GM10248 (cell line): ENCODE measurements around the gene MGAT1.
A peak's percentile ranks its signal among the peaks of the same experiment; 100 is the strongest.

Experiments used
- CTCF ChIA-PET: fragments of 300-600 bp; sonication (Branson Sonifier 250); formaldehyde crosslinking; extraction: SDS; loops from one replicate; lab custom pipeline; 2021; ENCODE audit warnings: antibody characterized with exemption; lab: Yijun Ruan, JAX
- POLR2A ChIA-PET: fragments of 350-650 bp; sonication (Branson Sonifier 250); formaldehyde crosslinking; extraction: SDS; loops from one replicate; lab custom pipeline; 2020; ENCODE audit warnings: antibody characterized with exemption; lab: Yijun Ruan, JAX
- DNase-seq: peaks from one replicate; pipeline ENCODE4 v3.0.0; 2012; ENCODE audit errors: extremely low spot score
- TF ChIP-seq, protein P1 (sequence below): IDR thresholded peaks from 2 replicates; pipeline ENCODE4 v1.5.1; 2012; ENCODE audit warnings: mild to moderate bottlenecking, low read depth; ENCODE audit errors: extremely low read depth, missing control alignments, control extremely low read depth

Gene MGAT1

DNA sequence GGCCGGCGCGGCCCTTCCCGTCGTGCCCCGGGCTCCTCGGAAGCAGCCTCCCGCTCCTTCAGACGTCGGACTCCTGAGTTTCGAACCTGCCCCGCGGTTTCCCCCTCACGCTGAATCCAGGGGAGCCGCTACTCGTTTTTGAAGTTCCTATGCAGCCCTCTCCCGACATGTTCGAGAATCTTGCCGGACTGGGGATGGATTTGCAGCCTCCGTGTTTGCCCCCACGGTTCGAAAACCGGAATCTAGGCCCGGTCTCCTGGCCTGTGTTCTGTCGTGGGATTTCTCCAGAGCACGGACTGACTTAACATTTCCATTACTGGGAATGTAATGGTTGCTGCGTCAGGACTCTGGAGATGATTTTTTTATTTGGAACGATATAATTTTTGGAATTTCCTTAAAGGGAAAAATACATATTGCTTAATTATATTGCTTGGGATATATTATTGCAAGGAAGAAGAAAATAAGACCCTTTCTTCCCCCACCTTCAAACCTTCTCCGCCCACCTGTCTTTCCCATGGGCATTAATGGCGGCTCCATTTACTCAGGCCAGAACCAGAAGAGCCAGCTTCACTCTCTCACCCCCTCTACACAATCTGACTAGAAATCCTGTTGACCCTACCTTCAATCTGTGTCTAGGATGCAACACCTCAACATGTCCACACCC lies 8.5 kb upstream of the MGAT1 start:
- ChIA-PET POLR2A (interaction anchor here (1.0 kb wide), 2 partner anchors 20 to 21 kb away, joined by 4 to 7 read pairs; no protein-coding TSS in a partner anchor), CTCF (interaction anchor here (1.0 kb wide), 1 partner anchor 10 kb away, joined by 3 read pairs; no protein-coding TSS in a partner anchor)
- no peak for DNase-seq
- TF ChIP-seq, protein P1, sequence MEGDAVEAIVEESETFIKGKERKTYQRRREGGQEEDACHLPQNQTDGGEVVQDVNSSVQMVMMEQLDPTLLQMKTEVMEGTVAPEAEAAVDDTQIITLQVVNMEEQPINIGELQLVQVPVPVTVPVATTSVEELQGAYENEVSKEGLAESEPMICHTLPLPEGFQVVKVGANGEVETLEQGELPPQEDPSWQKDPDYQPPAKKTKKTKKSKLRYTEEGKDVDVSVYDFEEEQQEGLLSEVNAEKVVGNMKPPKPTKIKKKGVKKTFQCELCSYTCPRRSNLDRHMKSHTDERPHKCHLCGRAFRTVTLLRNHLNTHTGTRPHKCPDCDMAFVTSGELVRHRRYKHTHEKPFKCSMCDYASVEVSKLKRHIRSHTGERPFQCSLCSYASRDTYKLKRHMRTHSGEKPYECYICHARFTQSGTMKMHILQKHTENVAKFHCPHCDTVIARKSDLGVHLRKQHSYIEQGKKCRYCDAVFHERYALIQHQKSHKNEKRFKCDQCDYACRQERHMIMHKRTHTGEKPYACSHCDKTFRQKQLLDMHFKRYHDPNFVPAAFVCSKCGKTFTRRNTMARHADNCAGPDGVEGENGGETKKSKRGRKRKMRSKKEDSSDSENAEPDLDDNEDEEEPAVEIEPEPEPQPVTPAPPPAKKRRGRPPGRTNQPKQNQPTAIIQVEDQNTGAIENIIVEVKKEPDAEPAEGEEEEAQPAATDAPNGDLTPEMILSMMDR, result no peak

DNA sequence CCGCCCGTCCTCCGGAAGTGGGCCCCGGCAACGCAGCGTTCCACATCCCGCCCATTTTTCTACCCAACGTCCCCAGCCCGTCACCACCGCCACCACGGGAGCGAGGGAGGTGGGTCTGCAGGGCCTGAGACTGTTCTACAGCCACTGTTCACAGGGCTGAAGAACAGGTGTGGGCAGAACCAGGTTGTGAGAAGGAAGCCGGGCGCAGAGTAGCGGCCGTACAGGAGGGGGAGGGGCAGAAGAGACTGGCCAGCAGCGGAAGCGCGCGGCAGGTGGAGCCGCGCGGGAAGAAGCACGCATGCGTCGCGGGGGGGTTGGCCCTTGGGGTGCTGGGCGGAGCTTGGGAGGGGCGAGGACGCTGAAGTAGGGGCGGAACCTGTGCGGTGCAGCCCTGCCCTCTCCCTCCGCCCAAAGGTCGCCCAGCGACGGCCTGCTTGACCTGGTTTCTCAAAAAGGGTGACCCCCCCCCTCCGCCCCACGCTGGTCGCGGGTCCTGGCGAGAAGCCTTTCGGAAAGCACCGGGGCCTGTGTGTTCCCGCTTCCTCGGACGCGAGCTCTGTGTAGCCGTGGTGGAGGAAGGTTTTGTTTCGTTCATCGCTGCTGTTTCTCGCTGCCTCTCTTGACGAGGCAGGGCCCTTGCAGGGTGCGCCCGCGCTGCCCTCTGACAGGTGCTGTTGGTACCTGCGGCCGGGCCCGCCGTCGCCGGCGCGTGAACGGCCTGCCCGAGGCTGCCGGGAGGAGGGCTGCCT lies 7.8 kb upstream of the MGAT1 start:
- DNase-seq, result peak; percentile 94
- POLR2A ChIA-PET, result interaction anchor here (1.0 kb wide), 2 partner anchors 20 to 22 kb away, joined by 4 to 7 read pairs; no protein-coding TSS in a partner anchor
- TF ChIP-seq, protein P1, result no peak
- CTCF ChIA-PET, result interaction anchor here (1.0 kb wide), 1 partner anchor 11 kb away, joined by 3 read pairs; no protein-coding TSS in a partner anchor

DNA sequence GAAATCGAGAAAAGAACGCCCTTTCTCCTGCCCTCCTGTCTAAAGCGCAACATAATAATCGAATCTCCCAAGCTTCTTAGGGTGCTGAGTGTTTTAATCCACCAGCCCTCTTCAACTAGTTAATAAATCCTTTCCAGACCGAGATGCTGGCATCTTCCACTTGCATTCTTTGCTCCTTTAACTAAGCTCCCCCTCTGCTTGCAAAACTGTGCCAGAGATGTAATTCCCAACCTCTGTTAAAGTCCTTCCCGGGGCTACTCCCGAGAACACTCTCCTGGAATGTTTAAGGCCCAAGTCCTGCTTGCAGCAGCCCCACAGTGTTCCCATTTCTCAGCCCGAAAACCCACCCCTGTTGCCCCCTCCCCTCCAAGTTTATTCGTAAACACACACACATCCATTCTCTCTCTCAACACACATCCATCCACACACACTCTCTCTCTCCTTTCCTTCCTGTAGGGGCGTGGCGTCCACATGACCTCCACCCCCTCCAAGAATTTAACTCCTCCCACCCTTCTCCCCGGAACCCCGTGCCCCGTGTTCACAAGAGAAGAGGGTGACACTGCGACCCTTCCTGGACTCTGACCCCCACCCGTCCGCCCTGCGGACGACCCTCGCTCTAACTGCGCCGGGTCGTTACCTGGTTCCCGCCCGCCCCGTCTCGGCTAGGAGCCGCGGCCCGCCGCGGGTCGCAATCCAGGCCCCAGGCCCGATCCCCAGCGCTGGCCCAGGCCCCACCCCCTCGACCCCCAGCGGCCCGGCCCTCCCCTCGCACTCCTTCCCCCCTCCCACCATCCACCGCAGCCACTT lies 7.0 kb upstream of the MGAT1 start:
- POLR2A ChIA-PET, result interaction anchor here (1.0 kb wide), 2 partner anchors 21 to 23 kb away, joined by 4 to 7 read pairs; no protein-coding TSS in a partner anchor

DNA sequence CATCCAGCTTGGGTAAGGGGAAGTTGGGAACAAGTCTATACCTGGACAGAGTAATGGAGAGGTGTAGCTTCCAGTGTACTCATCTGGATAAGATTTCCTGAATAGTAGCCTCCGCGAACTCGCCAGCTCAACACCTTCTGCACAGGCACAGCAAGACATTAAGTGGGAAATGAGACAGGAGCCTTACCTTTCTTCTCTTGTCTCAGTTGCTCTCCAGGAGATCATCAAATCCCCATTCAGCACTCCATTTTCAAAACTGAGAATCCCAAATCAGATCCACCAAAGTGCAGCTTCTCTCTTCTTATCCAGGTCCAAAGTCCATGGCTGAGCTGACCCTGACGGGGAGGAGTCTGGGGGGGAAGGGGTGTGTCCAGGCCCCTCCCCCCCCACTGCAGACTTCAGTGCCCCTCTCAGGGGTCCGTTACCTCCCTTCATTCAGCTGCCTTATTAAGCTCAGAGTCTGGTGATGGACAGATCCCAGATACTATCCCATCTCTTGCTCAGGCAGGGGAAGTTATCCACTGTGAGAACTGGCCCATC lies 5.9 kb upstream of the MGAT1 start:
- ChIA-PET CTCF (interaction anchor here (0.9 to 3.1 kb wide), 6 partner anchors 9 to 60 kb away, joined by 4 to 9 read pairs (median 6); no protein-coding TSS in a partner anchor), POLR2A (interaction anchor here (0.6 kb wide), 1 partner anchor 246 kb away, joined by 4 read pairs; no protein-coding TSS in a partner anchor)
- DNase-seq, result no peak

More for the DNA sequence above, 7.0 kb upstream of the MGAT1 start:
- TF ChIP-seq, protein P1, result no peak
- DNase-seq, result peak; percentile 91
- CTCF ChIA-PET, result interaction anchor here (1.0 kb wide), 1 partner anchor 12 kb away, joined by 3 read pairs; no protein-coding TSS in a partner anchor

DNA sequence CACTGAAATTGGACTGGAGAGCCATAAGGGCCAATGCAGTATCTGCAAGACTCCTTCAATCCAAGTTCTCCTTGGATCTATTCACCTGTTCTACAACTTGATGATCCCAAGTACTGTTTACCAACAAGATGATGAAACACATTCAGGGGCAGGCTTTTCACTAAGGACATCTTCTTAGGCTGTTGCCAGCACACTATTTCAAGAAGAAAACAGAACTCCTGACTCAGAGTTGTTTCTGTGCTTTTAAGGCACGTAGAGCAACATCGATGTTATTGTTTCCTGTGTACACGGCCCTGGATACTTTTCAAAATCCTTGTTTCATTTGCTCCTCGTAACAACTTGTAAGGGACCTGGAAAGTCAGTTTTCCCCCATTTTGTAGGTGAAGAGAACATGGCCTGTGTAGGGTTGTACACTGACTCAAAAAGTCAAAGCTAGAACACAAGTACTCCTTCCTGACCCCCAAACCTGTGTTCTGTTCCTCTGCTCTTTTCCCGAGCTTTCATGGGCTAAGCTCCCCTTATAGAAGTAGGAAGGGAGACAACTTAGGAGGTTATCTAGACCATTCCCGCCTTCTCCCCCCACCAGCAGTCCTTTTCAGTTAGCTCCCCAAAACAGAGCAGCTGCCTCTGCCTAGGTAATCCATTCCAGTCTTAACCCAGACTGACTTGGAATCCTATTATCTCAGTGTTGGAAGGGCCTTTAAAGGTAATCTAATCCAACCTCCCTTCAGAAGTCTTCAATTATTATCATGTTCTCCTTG lies 5.2 kb upstream of the MGAT1 start:
- ChIA-PET POLR2A (interaction anchor here (0.6 kb wide), 1 partner anchor 247 kb away, joined by 4 read pairs; no protein-coding TSS in a partner anchor), CTCF (interaction anchor here (0.9 to 3.1 kb wide), 10 partner anchors 9 to 61 kb away, joined by 3 to 9 read pairs (median 6); no protein-coding TSS in a partner anchor)
- DNase-seq, result no peak
- TF ChIP-seq, protein P1, result no peak

More for the DNA sequence above, 5.9 kb upstream of the MGAT1 start:
- TF ChIP-seq, protein P1, result no peak
